ENCODE measurements around the gene POLD4.

GRCh38 chr11:67396259-67396581, 42.9 kb upstream of the POLD4 start:
- TF ChIP-seq POLR2A (IDR thresholded peaks at IDR 0.05) (no peak), CTCF (IDR thresholded peaks at IDR 0.05) (no peak), POLR2AphosphoS5 (IDR thresholded peaks at IDR 0.05) (no peak), EP300 (IDR thresholded peaks at IDR 0.05) (no peak)
